Measurements from ENCODE around the gene SPDYE1.
"Not testable (repeated sequence)": the region's sequence is repeated elsewhere in the genome, so short reads cannot be mapped to it uniquely, and the experiment has no call there.

Gene SPDYE1

GRCh38 chr7:43997532-43997931 is at the start of gene SPDYE1:
TSS of gene SPDYE1 (plus strand) at chr7:43997897. CDS start at chr7:43999950, 2,053 bp downstream.
- in situ Hi-C loops (cut with HindIII; ENCODE audit: low sequenced_read_pairs): not testable (repeated sequence)

- in situ Hi-C loops (cut with HindIII; ENCODE audit: low sequenced_read_pairs): loop anchor here (5.0 kb wide), 1 partner anchor 105 kb away; no protein-coding TSS in a partner anchor
Measured at GRCh38 chr7:43952028-43952427, 45.7 kb upstream of the SPDYE1 start.

- in situ Hi-C loops (cut with HindIII; ENCODE audit: low sequenced_read_pairs): loop anchor here (5.0 kb wide), 1 partner anchor 106 kb away; no protein-coding TSS in a partner anchor
Measured at GRCh38 chr7:43953071-43953470, 44.6 kb upstream of the SPDYE1 start.

GRCh38 chr7:43954524-43955228 is 43.0 kb upstream of the SPDYE1 start:
- in situ Hi-C loops (cut with HindIII; ENCODE audit: low sequenced_read_pairs): loop anchor here (5.0 kb wide), 1 partner anchor 107 kb away; no protein-coding TSS in a partner anchor

- in situ Hi-C loops (cut with HindIII; ENCODE audit: low sequenced_read_pairs): no loop called here
Measured at GRCh38 chr7:43956027-43956426, 41.7 kb upstream of the SPDYE1 start.

GRCh38 chr7:43960933-43961332 is 36.8 kb upstream of the SPDYE1 start:
- in situ Hi-C loops (cut with HindIII; ENCODE audit: low sequenced_read_pairs): no loop called here

- in situ Hi-C loops (cut with HindIII; ENCODE audit: low sequenced_read_pairs): not testable (repeated sequence)
Measured at GRCh38 chr7:43966392-43966791, 31.3 kb upstream of the SPDYE1 start.

GRCh38 chr7:43968172-43969040 is 29.3 kb upstream of the SPDYE1 start:
- in situ Hi-C loops (cut with HindIII; ENCODE audit: low sequenced_read_pairs): not testable (repeated sequence)

GRCh38 chr7:43969586-43969985 is 28.1 kb upstream of the SPDYE1 start:
- in situ Hi-C loops (cut with HindIII; ENCODE audit: low sequenced_read_pairs): not testable (repeated sequence)

GRCh38 chr7:43970698-43971097 is 27.0 kb upstream of the SPDYE1 start:
- in situ Hi-C loops (cut with HindIII; ENCODE audit: low sequenced_read_pairs): not testable (repeated sequence)

- in situ Hi-C loops (cut with HindIII; ENCODE audit: low sequenced_read_pairs): not testable (repeated sequence)
Measured at GRCh38 chr7:43974033-43974573, 23.6 kb upstream of the SPDYE1 start.

- in situ Hi-C loops (cut with HindIII; ENCODE audit: low sequenced_read_pairs): not testable (repeated sequence)
Measured at GRCh38 chr7:43974725-43975482, 22.8 kb upstream of the SPDYE1 start.

GRCh38 chr7:43977525-43977924 is 20.2 kb upstream of the SPDYE1 start:
- in situ Hi-C loops (cut with HindIII; ENCODE audit: low sequenced_read_pairs): no loop called here

- in situ Hi-C loops (cut with HindIII; ENCODE audit: low sequenced_read_pairs): not testable (repeated sequence)
Measured at GRCh38 chr7:43978102-43978501, 19.6 kb upstream of the SPDYE1 start.

GRCh38 chr7:43982848-43983247 is 14.8 kb upstream of the SPDYE1 start:
- in situ Hi-C loops (cut with HindIII; ENCODE audit: low sequenced_read_pairs): not testable (repeated sequence)

GRCh38 chr7:43983736-43984135 is 14.0 kb upstream of the SPDYE1 start:
- in situ Hi-C loops (cut with HindIII; ENCODE audit: low sequenced_read_pairs): not testable (repeated sequence)

- in situ Hi-C loops (cut with HindIII; ENCODE audit: low sequenced_read_pairs): not testable (repeated sequence)
Measured at GRCh38 chr7:43985904-43986864, 11.5 kb upstream of the SPDYE1 start.

- in situ Hi-C loops (cut with HindIII; ENCODE audit: low sequenced_read_pairs): not testable (repeated sequence)
Measured at GRCh38 chr7:43987476-43987875, 10.2 kb upstream of the SPDYE1 start.

- in situ Hi-C loops (cut with HindIII; ENCODE audit: low sequenced_read_pairs): not testable (repeated sequence)
Measured at GRCh38 chr7:43990011-43990585, 7.6 kb upstream of the SPDYE1 start.

Data from endothelial cell of hepatic sinusoid (primary cell).